WTC11 (cell line): ENCODE data around the gene FAM162B. TPM values are rescaled to one million over a fixed set of nuclear protein-coding genes. Genes with fewer than 3 reads are reported as not detected.

Source experiments
- ATAC-seq: fragments of 200-7000 bp; cut with Tn5 transposase; 2 replicates; pipeline ENCODE4 v1.10.0; 2021; ENCODE audit warnings: mild to moderate bottlenecking, moderate library complexity
- Bru-seq: library from RNA; stranded (reverse); fragments of 400-500 nt; gene quantifications from one replicate; lab custom pipeline; 2021; lab: Mats Ljungman, UMichigan
- CTCF ChIA-PET: fragments of 300-600 bp; sonication (Branson Sonifier 250); formaldehyde crosslinking; loops from one replicate; lab custom pipeline; 2021; ENCODE audit warnings: antibody characterized with exemption; lab: Charles Lee
- POLR2A ChIA-PET: fragments of 350-600 bp; sonication (Branson Sonifier 250); formaldehyde crosslinking; loops from one replicate; lab custom pipeline; 2021; ENCODE audit warnings: antibody characterized with exemption; lab: Charles Lee
- DNase-seq: peaks from one replicate; pipeline ENCODE4 v3.0.0; 2021; ENCODE audit warnings: low spot score
- H3K27ac Mint-ChIP-seq: 2 replicates; pipeline ENCODE4 v1.8.0; 2021; ENCODE audit warnings: mixed read lengths
- H3K27me3 Mint-ChIP-seq: 2 replicates; pipeline ENCODE4 v1.8.0; 2021; ENCODE audit warnings: low read depth, mild to moderate bottlenecking, moderate library complexity, mixed read lengths
- H3K36me3 Mint-ChIP-seq: 2 replicates; pipeline ENCODE4 v1.8.0; 2021; ENCODE audit warnings: mixed read lengths
- H3K4me1 Mint-ChIP-seq: 2 replicates; pipeline ENCODE4 v1.8.0; 2022; ENCODE audit warnings: mixed read lengths
- H3K4me3 Mint-ChIP-seq: 2 replicates; pipeline ENCODE4 v1.8.0; 2021; ENCODE audit warnings: mild to moderate bottlenecking, moderate library complexity, mixed read lengths
- H3K9me3 Mint-ChIP-seq: 2 replicates; pipeline ENCODE4 v1.8.0; 2021; ENCODE audit warnings: mixed read lengths
- ATF6 ChIP-seq: sonication (generic); formaldehyde crosslinking; IDR thresholded peaks from 2 replicates; pipeline ENCODE4 v1.8.1; 2023; ENCODE audit warnings: mild to moderate bottlenecking, missing genetic modification reagents
- E2F1 ChIP-seq: sonication (generic); formaldehyde crosslinking; IDR thresholded peaks from 2 replicates; pipeline ENCODE4 v1.8.0; 2022; ENCODE audit warnings: mild to moderate bottlenecking, missing genetic modification reagents
- E2F4 ChIP-seq: sonication (generic); formaldehyde crosslinking; IDR thresholded peaks from 2 replicates; pipeline ENCODE4 v1.8.1; 2022; ENCODE audit warnings: low read depth, mild to moderate bottlenecking, moderate library complexity, missing genetic modification reagents, borderline replicate concordance
- ESRRA ChIP-seq: sonication (generic); formaldehyde crosslinking; IDR thresholded peaks from 2 replicates; pipeline ENCODE4 v1.8.1; 2022; ENCODE audit warnings: mild to moderate bottlenecking, missing genetic modification reagents, borderline replicate concordance
- FOXP1 ChIP-seq: sonication (generic); formaldehyde crosslinking; IDR thresholded peaks from 2 replicates; pipeline ENCODE4 v1.8.0; 2022; ENCODE audit warnings: missing genetic modification reagents, mild to moderate bottlenecking, moderate library complexity, borderline replicate concordance
- GABPB1 ChIP-seq: sonication (generic); formaldehyde crosslinking; IDR thresholded peaks from 2 replicates; pipeline ENCODE4 v1.8.1; 2023; ENCODE audit warnings: mild to moderate bottlenecking, missing genetic modification reagents
- JUN ChIP-seq: sonication (generic); formaldehyde crosslinking; IDR thresholded peaks from 2 replicates; pipeline ENCODE4 v1.8.0; 2023; ENCODE audit warnings: mild to moderate bottlenecking, missing genetic modification reagents
- MAX ChIP-seq: sonication (generic); formaldehyde crosslinking; IDR thresholded peaks from 2 replicates; pipeline ENCODE4 v1.8.0; 2022; ENCODE audit warnings: mild to moderate bottlenecking, missing genetic modification reagents
- MYBL2 ChIP-seq: sonication (generic); formaldehyde crosslinking; IDR thresholded peaks from 2 replicates; pipeline ENCODE4 v1.8.1; 2023; ENCODE audit warnings: mild to moderate bottlenecking, moderate library complexity, missing genetic modification reagents
- NFE2L1 ChIP-seq: sonication (generic); formaldehyde crosslinking; IDR thresholded peaks from 2 replicates; pipeline ENCODE4 v1.8.1; 2023; ENCODE audit warnings: missing genetic modification reagents
- OVOL2 ChIP-seq: fragments of 250-450 bp; sonication (Bioruptor Pico); IDR thresholded peaks from 2 replicates; pipeline ENCODE4 v1.9.0; 2021; ENCODE audit warnings: mild to moderate bottlenecking, borderline replicate concordance
- PREB ChIP-seq: sonication (generic); formaldehyde crosslinking; IDR thresholded peaks from 2 replicates; pipeline ENCODE4 v1.8.1; 2022; ENCODE audit warnings: mild to moderate bottlenecking, missing genetic modification reagents, moderate library complexity, borderline replicate concordance
- RELA ChIP-seq: sonication (generic); formaldehyde crosslinking; IDR thresholded peaks from 2 replicates; pipeline ENCODE4 v1.8.1; 2022; ENCODE audit warnings: missing genetic modification reagents, mild to moderate bottlenecking, borderline replicate concordance
- SMAD3 ChIP-seq: sonication (generic); formaldehyde crosslinking; IDR thresholded peaks from 2 replicates; pipeline ENCODE4 v1.8.0; 2022; ENCODE audit warnings: missing genetic modification reagents, mild to moderate bottlenecking, borderline replicate concordance
- SP1 ChIP-seq: sonication (generic); formaldehyde crosslinking; conservative IDR thresholded peaks from 2 replicates; pipeline ENCODE4 v1.8.1; 2022; ENCODE audit warnings: missing genetic modification reagents
- TCF7 ChIP-seq: sonication (generic); formaldehyde crosslinking; IDR thresholded peaks from 2 replicates; pipeline ENCODE4 v1.8.0; 2022; ENCODE audit warnings: mild to moderate bottlenecking, low read depth, missing genetic modification reagents, moderate library complexity
- ZBTB21 ChIP-seq: sonication (generic); formaldehyde crosslinking; IDR thresholded peaks from 2 replicates; pipeline ENCODE4 v1.8.1; 2023; ENCODE audit warnings: mild to moderate bottlenecking, missing genetic modification reagents, borderline replicate concordance
- ZBTB43 ChIP-seq: sonication (generic); formaldehyde crosslinking; IDR thresholded peaks from 2 replicates; pipeline ENCODE4 v1.8.1; 2023; ENCODE audit warnings: mild to moderate bottlenecking, missing genetic modification reagents
- ZNF263 ChIP-seq: sonication (generic); formaldehyde crosslinking; IDR thresholded peaks from 2 replicates; pipeline ENCODE4 v1.8.1; 2022; ENCODE audit warnings: low read depth, mild to moderate bottlenecking, moderate library complexity, missing genetic modification reagents
- ZNF281 ChIP-seq: sonication (generic); formaldehyde crosslinking; IDR thresholded peaks from 2 replicates; pipeline ENCODE4 v1.8.0; 2023; ENCODE audit warnings: mild to moderate bottlenecking, missing genetic modification reagents
- ZNF423 ChIP-seq: fragments of 250-450 bp; sonication (Bioruptor Pico); IDR thresholded peaks from 2 replicates; pipeline ENCODE4 v2.1.2; 2022; ENCODE audit warnings: mild to moderate bottlenecking, moderate library complexity
- long read RNA-seq, 3 experiments: library from RNA in 1 of 3; library from capped mRNA in 1 of 3; library from polyadenylated mRNA in 1 of 3; unstranded in 2 of 3; stranded (forward) in 1 of 3; transcript quantifications; one replicate each; pipeline ENCODE4 v2.0.0, GENCODE V29; 2021
- total RNA-seq: library from RNA; stranded (reverse); gene quantifications from 3 replicates; pipeline ENCODE4 v1.2.3, GENCODE V29; 2021

The FAM162B gene
- total RNA-seq (1.6 to 3.0 TPM (median 1.6 TPM) in 3 replicates), Bru-seq, nascent RNA (percentile 36 among the genes with signal in this experiment)
- long read RNA-seq, experiment 1, partial matches to known transcripts = 0 of 4 reads
- long read RNA-seq, experiment 1, other reads (novel, unspliced or antisense) = 1 of 4 reads
- long read RNA-seq, experiment 2, partial matches to known transcripts = 0 of 2 reads
- long read RNA-seq, experiment 2, other reads (novel, unspliced or antisense) = 0 of 2 reads
- long read RNA-seq, experiment 3 = 0 reads

- no peaks in the 10 kb centered on the region for H3K9me3 Mint-ChIP-seq
- peak; percentile 31; the same call in 1 of the 2 replicates for TF ChIP-seq ZNF281 (CRISPR knock-in tag)
- TF ChIP-seq E2F1 = 0 out of 2 replicates have a peak, but pooled peaks have one; percentile 39
- 0 out of 2 replicates have a peak, but pooled peaks have one; percentile 51 for TF ChIP-seq RELA (CRISPR knock-in tag)
- peak; percentile 70; the same call in 1 of the 2 replicates for TF ChIP-seq MAX
- peak; percentile 44; the same call in 1 of the 2 replicates for TF ChIP-seq ZNF423 (CRISPR knock-in tag)
- peak; percentile 75 for TF ChIP-seq MYBL2 (CRISPR knock-in tag)
- TF ChIP-seq ZNF263 (CRISPR knock-in tag) = no peak
- TF ChIP-seq NFE2L1 (CRISPR knock-in tag) = peak; percentile 63; the same call in 1 of the 2 replicates
- TF ChIP-seq GABPB1 (CRISPR knock-in tag) = no peak
- peak; percentile 71; the same call in 1 of the 2 replicates for TF ChIP-seq JUN
- TF ChIP-seq OVOL2 (CRISPR knock-in tag) = no peak
- 0 out of 2 replicates have a peak, but pooled peaks have one; percentile 62 for TF ChIP-seq PREB
- no peak for TF ChIP-seq ATF6 (CRISPR knock-in tag)
- TF ChIP-seq FOXP1 (CRISPR knock-in tag) = peak; percentile 84; the same call in 1 of the 2 replicates
- TF ChIP-seq E2F4 (CRISPR knock-in tag) = peak; percentile 55; the same call in 1 of the 2 replicates
- 0 out of 2 replicates have a peak, but pooled peaks have one; percentile 66 for TF ChIP-seq ZBTB43
- peak; percentile 26; the same call in 1 of the 2 replicates for TF ChIP-seq ZBTB21 (CRISPR knock-in tag)
- TF ChIP-seq SP1 (CRISPR knock-in tag) = peak; percentile 54; the same call in 1 of the 2 replicates
- peak; percentile 10; the same call in 1 of the 2 replicates for TF ChIP-seq ESRRA (CRISPR knock-in tag)
- TF ChIP-seq SMAD3 (CRISPR knock-in tag) = 0 out of 2 replicates have a peak, but pooled peaks have one; percentile 49
- 0 out of 2 replicates have a peak, but pooled peaks have one; percentile 71 for TF ChIP-seq TCF7 (CRISPR knock-in tag)
- CTCF ChIA-PET = interaction anchor here (1.5 to 2.0 kb wide), 3 partner anchors 13 to 162 kb away, joined by 3 to 12 read pairs (median 5); partner anchors contain the start of gene RFX6
- POLR2A ChIA-PET = no interaction called here
- peaks cover 45% of the 10 kb centered on the region for H3K27me3 Mint-ChIP-seq
- ATAC-seq (peak; percentile 70), DNase-seq (peak; percentile 67)
- H3K27ac Mint-ChIP-seq = no peak within 1 kb of the TSS
- peak within 1 kb of the TSS; percentile 74 for H3K4me3 Mint-ChIP-seq
- H3K4me1 Mint-ChIP-seq = peaks cover 14% of the 10 kb centered on the region
- no peaks in the 10 kb centered on the region for H3K36me3 Mint-ChIP-seq
Measured at GRCh38 chr6:116764961-116765841, at the start of gene FAM162B. TSS of gene FAM162B (minus strand) at chr6:116765719. CDS start at chr6:116765576, 143 bp downstream.
